Liver (tissue), 3 donors: ENCODE data around the gene TMC1.

Source experiments
- ATF3 ChIP-seq: IDR thresholded peaks from 2 replicates; pipeline ENCODE4 v1.6.1; 2016; ENCODE audit warnings: antibody characterized with exemption
- CTCF ChIP-seq: fragments of 150-350 bp; IDR thresholded peaks from 2 replicates; pipeline ENCODE4 v1.5.1; 2017; ENCODE audit warnings: improper control_type of control experiment, low read depth, low read length; ENCODE audit not compliant: missing input control
- EGR1 ChIP-seq, 2 donors: IDR thresholded peaks; 2 replicates each; pipeline ENCODE4 v1.6.1; 2016 to 2018; ENCODE audit warnings: antibody characterized with exemption in 2 of 2, low read depth in 2 of 2
- GABPA ChIP-seq, 2 donors: IDR thresholded peaks in 1 of 2; conservative IDR thresholded peaks in 1 of 2; 2 replicates each; pipeline ENCODE4 v1.6.1; 2016; ENCODE audit warnings: antibody characterized with exemption in 2 of 2, mild to moderate bottlenecking in 1 of 2, moderate library complexity in 1 of 2
- HNF4G ChIP-seq: IDR thresholded peaks from 2 replicates; pipeline ENCODE4 v1.6.1; 2016; ENCODE audit warnings: antibody characterized with exemption
- JUND ChIP-seq, 2 donors: IDR thresholded peaks; 2 replicates each; pipeline ENCODE4 v1.6.1; 2016; ENCODE audit warnings: antibody characterized with exemption in 2 of 2
- RAD21 ChIP-seq, 2 donors: IDR thresholded peaks; 2 replicates each; pipeline ENCODE4 v1.6.1; 2016; ENCODE audit warnings: antibody characterized with exemption in 2 of 2, mild to moderate bottlenecking in 2 of 2
- SP1 ChIP-seq: IDR thresholded peaks from 2 replicates; pipeline ENCODE4 v1.6.1; 2018; ENCODE audit warnings: antibody characterized with exemption, mild to moderate bottlenecking
- TAF1 ChIP-seq: conservative IDR thresholded peaks from 2 replicates; pipeline ENCODE4 v1.6.1; 2016; ENCODE audit warnings: antibody characterized with exemption, mild to moderate bottlenecking
- YY1 ChIP-seq: IDR thresholded peaks from 2 replicates; pipeline ENCODE4 v1.6.1; 2016; ENCODE audit warnings: antibody characterized with exemption, mild to moderate bottlenecking
- TF ChIP-seq, protein P1 (sequence below): IDR thresholded peaks from 2 replicates; pipeline ENCODE4 v1.6.1; 2016; ENCODE audit warnings: antibody characterized with exemption, mild to moderate bottlenecking
- TF ChIP-seq, protein P2 (sequence below): IDR thresholded peaks from 2 replicates; pipeline ENCODE4 v1.6.1; 2016; ENCODE audit warnings: antibody characterized with exemption
- TF ChIP-seq, protein P3 (sequence below): IDR thresholded peaks from 2 replicates; pipeline ENCODE4 v1.6.1; 2016; ENCODE audit warnings: antibody characterized with exemption
- donor health status: healthy.
- donor health status: healthy.

- TF ChIP-seq GABPA (IDR thresholded peaks at IDR 0.05 in 1 of 2, conservative IDR thresholded peaks at IDR 0.05 in 1 of 2): no peak
- TF ChIP-seq YY1: no peak
- TF ChIP-seq, protein P1, sequence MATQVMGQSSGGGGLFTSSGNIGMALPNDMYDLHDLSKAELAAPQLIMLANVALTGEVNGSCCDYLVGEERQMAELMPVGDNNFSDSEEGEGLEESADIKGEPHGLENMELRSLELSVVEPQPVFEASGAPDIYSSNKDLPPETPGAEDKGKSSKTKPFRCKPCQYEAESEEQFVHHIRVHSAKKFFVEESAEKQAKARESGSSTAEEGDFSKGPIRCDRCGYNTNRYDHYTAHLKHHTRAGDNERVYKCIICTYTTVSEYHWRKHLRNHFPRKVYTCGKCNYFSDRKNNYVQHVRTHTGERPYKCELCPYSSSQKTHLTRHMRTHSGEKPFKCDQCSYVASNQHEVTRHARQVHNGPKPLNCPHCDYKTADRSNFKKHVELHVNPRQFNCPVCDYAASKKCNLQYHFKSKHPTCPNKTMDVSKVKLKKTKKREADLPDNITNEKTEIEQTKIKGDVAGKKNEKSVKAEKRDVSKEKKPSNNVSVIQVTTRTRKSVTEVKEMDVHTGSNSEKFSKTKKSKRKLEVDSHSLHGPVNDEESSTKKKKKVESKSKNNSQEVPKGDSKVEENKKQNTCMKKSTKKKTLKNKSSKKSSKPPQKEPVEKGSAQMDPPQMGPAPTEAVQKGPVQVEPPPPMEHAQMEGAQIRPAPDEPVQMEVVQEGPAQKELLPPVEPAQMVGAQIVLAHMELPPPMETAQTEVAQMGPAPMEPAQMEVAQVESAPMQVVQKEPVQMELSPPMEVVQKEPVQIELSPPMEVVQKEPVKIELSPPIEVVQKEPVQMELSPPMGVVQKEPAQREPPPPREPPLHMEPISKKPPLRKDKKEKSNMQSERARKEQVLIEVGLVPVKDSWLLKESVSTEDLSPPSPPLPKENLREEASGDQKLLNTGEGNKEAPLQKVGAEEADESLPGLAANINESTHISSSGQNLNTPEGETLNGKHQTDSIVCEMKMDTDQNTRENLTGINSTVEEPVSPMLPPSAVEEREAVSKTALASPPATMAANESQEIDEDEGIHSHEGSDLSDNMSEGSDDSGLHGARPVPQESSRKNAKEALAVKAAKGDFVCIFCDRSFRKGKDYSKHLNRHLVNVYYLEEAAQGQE: no peak
- TF ChIP-seq CTCF: no peak
- TF ChIP-seq EGR1 (IDR thresholded peaks at IDR 0.05; ENCODE audit: low read depth in 2 of 2): no peak
- no peak for TF ChIP-seq HNF4G
- no peak for TF ChIP-seq SP1
- no peak for TF ChIP-seq TAF1
- TF ChIP-seq, protein P2, sequence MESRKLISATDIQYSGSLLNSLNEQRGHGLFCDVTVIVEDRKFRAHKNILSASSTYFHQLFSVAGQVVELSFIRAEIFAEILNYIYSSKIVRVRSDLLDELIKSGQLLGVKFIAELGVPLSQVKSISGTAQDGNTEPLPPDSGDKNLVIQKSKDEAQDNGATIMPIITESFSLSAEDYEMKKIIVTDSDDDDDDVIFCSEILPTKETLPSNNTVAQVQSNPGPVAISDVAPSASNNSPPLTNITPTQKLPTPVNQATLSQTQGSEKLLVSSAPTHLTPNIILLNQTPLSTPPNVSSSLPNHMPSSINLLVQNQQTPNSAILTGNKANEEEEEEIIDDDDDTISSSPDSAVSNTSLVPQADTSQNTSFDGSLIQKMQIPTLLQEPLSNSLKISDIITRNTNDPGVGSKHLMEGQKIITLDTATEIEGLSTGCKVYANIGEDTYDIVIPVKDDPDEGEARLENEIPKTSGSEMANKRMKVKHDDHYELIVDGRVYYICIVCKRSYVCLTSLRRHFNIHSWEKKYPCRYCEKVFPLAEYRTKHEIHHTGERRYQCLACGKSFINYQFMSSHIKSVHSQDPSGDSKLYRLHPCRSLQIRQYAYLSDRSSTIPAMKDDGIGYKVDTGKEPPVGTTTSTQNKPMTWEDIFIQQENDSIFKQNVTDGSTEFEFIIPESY: no peak
- TF ChIP-seq JUND (IDR thresholded peaks at IDR 0.05): no peak
- TF ChIP-seq RAD21 (IDR thresholded peaks at IDR 0.05): no peak
- TF ChIP-seq, protein P3, sequence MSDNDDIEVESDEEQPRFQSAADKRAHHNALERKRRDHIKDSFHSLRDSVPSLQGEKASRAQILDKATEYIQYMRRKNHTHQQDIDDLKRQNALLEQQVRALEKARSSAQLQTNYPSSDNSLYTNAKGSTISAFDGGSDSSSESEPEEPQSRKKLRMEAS: no peak
- no peak for TF ChIP-seq ATF3
Measured at GRCh38 chr9:72733895-72734294, 212.5 kb downstream of the TMC1 start.
